Retinal pigment epithelial cell (primary cell): ENCODE measurements around the gene LIPM.

ENCODE experiments used
- DNase-seq: peaks from one replicate; pipeline ENCODE4 v3.0.0-alpha.2; 2010; ENCODE audit warnings: low read depth
- H3K4me3 ChIP-seq: 2 replicates; pipeline ENCODE4 v1.5.1; 2011; ENCODE audit warnings: mild to moderate bottlenecking, low read length, control low read depth, moderate library complexity
- TF ChIP-seq, protein P1 (sequence below): conservative IDR thresholded peaks from 2 replicates; pipeline ENCODE4 v1.5.1; 2011; ENCODE audit warnings: low read depth, low read length, control low read depth, inconsistent platforms

Gene LIPM

DNA sequence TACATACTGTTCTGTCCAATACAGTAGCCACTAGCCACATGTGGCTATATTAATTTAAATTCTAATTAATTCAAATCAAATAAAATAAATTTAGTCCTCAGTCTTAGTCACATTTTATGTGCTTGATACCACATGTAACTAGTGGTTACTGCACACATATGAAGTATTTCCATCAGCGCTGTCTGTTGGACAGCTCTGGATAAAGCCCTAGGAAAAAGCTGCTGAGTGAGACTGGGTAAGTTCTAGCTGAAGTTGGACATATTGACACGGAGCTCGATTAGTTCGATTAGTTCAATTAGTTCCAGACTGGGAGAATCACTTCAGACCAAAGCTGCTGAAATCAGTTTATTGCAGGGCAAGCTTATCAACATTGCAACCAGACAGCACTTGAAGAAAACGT, 15.1 kb upstream of the LIPM start:
- H3K4me3 ChIP-seq, result no peak overlapping the region
- TF ChIP-seq, protein P1, sequence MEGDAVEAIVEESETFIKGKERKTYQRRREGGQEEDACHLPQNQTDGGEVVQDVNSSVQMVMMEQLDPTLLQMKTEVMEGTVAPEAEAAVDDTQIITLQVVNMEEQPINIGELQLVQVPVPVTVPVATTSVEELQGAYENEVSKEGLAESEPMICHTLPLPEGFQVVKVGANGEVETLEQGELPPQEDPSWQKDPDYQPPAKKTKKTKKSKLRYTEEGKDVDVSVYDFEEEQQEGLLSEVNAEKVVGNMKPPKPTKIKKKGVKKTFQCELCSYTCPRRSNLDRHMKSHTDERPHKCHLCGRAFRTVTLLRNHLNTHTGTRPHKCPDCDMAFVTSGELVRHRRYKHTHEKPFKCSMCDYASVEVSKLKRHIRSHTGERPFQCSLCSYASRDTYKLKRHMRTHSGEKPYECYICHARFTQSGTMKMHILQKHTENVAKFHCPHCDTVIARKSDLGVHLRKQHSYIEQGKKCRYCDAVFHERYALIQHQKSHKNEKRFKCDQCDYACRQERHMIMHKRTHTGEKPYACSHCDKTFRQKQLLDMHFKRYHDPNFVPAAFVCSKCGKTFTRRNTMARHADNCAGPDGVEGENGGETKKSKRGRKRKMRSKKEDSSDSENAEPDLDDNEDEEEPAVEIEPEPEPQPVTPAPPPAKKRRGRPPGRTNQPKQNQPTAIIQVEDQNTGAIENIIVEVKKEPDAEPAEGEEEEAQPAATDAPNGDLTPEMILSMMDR, result no peak
- DNase-seq, result no peak

DNA sequence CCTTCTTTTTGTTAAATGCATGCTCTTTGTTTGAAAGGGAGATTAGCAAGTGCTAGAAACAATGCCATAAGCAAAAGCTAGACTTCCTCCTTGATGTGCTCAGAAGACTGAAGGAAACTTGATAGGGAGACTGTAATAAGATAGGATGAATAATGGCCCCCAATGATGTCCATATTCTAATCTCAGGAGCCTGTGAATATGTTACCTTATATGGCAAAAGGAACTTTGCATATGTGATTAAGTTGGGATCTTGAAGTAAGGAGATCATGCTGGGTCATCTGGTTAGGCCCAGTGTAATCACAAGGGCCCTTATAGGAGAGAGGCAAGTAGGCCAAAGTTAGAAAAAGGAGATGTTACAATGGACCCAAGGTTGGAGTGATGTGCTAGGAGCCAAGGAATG, 13.6 kb upstream of the LIPM start:
- no peak for DNase-seq
- no peak overlapping the region for H3K4me3 ChIP-seq
- TF ChIP-seq, protein P1, result no peak

DNA sequence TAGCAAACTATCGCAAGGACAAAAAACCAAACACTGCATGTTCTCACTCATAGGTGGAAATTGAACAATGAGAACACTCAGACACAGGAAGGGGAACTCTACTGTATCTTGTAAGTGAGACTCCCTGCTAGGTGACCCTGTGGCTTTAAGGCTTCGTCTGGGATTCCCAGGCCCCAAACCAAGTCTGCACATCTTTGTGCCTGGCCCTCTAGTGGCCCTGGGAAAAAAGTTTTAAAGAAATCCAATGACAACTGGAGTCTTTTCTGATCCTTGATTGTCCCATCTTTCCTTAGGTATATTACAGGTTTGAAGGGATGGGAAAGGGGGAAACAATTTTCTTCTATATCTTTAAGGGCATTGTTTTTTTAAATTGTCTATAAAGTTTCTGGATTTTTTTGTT, 10.6 kb upstream of the LIPM start:
- TF ChIP-seq, protein P1, result peak; percentile 71

DNA sequence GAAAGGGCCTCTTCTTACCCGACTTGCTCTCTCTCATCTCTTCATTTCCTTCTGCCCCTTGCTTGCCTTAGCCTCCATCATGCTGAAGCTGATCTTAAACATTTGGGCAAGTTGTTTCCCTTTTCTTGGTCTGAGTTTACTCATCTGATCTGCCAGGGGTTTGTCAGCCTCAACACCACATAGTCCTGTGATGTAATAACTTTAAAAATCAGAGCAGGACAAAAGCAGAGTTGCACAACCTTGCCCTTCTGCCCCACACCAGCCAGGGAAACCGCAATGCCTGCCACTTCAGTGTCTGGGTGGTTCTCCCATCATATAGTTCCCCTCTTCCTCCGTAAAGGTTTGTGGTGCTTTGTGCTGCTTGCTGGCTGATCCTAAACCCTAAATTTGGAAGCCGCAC, 9.9 kb upstream of the LIPM start:
- TF ChIP-seq, protein P1, result no peak
- H3K4me3 ChIP-seq, result no peak overlapping the region
- no peak for DNase-seq

More for the DNA sequence above, 10.6 kb upstream of the LIPM start:
- DNase-seq, result no peak
- no peak overlapping the region for H3K4me3 ChIP-seq

DNA sequence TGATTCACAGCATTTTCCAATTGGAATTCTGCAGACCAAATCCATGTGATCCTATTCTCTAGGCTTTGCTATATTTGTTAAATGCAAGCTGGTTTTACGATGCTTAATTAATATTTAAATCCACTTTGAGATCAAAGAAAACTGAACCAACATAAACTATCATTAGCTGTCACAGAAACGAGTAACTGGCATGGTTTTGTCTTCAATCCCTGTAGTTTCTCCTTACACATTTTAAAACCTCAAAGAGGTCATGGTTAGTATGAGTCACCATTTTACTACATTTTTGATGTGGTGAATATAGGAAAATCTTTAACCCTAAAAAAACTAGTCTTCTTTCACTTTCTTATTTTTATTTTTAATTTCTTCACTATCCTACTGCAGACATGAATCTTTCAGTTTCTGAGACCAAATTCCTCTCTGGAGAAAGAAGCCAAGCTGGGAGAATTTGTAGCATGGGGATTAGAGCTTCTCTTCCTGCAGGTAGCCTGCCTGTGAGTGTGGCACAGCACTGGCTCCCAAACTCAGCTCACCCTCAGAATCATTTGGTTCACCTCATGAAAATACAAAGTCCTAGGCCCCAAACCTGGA, 8.7 kb upstream of the LIPM start:
- H3K4me3 ChIP-seq, result no peak overlapping the region
- no peak for DNase-seq
- TF ChIP-seq, protein P1, result no peak

DNA sequence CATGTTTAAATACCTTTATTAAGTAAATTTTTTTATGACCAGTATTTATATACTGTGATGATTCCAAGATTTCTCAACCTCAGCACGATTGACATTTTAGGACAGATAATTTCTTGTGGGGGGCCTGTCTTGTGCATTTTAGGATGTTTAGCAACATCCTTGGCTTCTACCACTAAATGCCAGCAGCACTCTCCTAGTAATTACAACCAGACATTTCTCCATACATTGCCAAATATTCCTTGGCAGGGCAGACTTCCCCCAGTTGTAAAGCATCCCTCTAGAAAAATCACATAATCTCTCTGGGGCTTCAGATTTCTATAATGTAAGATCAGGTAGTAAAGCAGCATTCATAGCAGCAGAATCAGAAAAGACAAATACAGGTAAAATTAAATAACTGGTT, 7.8 kb upstream of the LIPM start:
- DNase-seq, result no peak
- H3K4me3 ChIP-seq, result no peak overlapping the region
- TF ChIP-seq, protein P1, result no peak
